GM19025 (cell line): ENCODE results near the gene CPNE5.

Experiments
- ATAC-seq: cut with Tn5 transposase; IDR thresholded peaks from one replicate; pipeline ENCODE4 v1.9.1; 2021; ENCODE audit warnings: mild to moderate bottlenecking, low read depth, moderate library complexity; ENCODE audit not compliant: unreplicated experiment

The CPNE5 gene

DNA sequence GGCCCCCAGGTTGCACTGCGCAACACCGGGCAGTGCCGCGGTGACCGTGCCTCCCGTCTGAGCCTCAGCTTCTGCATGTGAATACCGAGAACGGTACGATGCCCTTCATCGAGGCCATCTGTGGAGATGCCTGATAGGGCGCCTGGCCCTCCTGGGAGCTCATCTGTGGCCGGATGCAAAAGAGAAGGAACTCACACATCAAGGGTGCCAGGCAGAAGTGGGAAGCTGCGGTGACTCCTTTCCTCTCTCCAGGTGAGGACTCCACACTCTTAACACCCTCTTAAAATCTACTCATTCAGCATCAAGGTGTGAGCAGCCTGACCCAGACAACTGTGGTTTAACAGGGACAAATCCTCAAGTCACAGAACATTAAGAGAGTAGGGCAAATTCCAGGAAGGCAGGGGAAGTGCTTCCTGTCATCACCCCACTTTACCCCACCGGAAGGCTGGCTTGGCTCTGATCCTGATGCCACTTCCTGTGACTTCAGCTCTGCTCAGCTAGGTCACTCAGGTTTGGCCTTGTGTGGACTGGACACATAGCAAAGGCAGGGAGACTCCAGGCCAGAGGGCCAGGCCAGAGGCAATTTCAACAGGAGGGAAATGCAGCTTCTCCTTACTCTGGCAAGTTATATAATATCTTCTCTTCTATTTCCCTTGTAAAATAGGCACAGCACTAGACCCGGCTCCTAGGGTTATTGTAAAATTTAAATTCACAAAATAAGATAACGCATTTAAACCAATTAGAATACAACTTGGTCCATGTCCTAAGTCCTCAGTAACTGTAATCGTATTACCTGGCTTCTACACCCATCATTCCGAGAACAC, 69.4 kb downstream of the CPNE5 start:
- no peak for ATAC-seq

DNA sequence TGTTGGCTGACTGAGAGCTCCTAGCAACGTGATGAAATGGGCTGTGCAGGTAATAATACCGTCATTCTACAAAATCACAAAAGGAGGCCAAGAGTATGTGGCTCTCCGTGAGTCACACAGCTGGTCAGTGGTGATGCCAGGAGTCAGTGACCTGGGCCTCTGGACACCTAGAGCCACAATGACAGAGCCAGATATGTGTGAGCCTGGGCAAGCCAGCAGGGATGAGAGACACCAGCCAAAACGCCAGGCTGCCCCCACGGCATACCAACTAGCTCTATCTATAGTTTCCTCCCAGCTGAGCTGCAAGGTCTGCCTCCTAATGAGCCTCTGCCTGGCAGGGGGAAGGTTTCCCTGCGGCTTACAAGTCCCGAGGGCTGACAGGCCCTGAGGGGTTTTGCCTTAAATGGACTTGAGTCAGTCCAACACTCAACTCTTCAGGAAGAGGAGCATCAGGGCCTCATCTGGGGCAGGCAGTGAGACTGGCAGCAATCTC, 70.0 kb downstream of the CPNE5 start:
- ATAC-seq, result no peak

DNA sequence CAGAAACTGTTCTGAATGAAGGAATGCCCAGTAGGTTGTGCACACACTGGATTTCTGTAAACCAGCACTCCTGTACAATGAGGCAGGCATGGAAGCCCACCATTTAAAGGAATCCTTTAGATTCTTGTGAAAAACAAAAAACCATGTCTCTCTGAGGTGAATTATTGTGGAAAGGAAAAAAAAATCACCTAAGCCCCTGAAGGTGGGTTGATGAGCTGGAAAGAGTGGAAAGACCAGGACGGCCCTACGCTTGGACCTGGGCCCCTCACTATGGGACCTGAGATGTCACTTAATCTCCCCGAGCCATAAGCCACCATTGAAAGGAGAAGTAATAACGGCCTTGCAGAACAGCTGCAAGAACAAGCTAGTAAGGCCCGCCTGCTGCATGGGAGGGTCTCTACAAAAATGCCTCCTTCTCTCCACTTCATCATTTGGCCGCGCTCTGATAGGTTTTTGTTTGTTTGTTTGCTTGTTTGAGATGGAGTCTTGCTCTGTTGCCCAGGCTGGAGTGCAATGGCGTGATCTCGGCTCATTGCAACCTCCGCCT, 72.8 kb downstream of the CPNE5 start:
- no peak for ATAC-seq

DNA sequence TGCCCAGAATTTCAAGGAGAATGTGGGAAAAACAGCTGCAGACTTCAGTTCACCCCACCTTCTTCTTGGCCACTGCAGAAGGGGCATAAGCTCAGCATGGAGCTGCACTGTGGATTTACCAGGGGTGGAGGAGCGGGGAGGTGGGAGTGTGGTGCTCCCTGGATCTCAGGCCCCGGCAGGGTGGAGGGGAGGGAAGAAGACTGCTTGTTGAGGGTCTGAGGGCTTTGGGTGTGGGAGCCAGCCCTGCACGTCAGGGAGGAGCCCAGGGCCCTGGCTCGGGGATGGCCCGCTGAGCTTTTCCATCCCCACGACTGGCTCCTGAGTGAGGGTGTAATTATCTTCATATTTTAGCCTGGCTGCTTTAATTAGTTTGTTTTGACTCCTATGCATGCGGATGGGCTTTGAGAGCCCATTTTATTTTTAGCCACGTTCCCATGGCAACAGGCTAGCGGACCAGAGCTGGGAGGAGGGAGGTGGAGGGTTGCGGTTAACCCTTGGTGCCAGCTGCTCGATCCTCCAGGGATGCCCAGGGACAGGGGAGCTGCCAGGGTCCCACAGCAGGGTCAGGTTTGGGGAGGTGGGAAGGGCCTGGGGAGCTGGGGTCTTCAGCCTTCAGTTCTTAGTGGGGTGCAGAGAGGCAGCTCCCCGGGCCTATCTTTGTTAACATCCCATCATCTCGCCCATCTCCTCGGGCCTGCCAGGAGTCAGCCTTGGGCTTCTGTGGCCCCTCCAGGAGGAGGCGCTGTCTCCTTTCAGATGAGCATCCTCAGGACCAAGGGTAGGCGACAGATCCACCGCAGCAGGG, 73.4 kb downstream of the CPNE5 start:
- peak; percentile 62 for ATAC-seq

DNA sequence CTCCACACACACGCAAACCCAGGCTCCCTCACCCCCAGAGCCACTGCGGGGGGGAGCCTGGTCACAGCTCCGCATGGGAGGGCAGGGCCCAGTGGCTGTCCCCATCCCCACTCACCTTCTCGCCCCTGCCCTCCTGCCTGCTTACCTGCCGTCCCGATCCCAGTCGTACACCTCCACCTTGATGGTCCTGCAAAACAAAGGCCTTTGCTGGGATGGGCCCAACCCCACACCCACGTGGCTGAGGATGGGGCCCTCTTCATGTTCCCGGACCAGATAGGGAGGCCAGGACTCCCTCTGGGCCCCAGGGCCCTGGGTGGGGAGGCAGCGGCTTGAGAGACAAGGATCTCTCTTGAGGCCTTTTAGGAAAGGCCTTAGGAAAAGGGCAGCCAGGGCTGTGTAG, 74.1 kb downstream of the CPNE5 start:
- ATAC-seq, result no peak

DNA sequence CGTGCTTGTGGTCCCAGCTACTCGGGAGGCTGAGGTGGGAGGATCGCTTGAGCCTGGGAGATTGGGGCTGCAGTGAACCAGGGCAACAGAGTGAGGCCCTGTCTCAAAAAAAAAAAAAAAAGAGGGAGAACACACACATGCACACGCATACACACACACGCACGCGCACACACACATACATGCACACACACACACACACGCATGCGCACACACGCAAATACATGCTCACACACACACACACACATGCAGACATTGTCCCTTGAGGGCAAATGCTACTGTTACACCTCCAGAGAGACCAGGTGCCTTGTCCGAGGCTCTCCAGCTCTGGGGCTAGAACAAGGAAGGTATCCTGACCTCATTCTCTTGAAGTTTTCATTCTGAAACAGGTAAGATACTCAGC, 77.1 kb downstream of the CPNE5 start:
- no peak for ATAC-seq

DNA sequence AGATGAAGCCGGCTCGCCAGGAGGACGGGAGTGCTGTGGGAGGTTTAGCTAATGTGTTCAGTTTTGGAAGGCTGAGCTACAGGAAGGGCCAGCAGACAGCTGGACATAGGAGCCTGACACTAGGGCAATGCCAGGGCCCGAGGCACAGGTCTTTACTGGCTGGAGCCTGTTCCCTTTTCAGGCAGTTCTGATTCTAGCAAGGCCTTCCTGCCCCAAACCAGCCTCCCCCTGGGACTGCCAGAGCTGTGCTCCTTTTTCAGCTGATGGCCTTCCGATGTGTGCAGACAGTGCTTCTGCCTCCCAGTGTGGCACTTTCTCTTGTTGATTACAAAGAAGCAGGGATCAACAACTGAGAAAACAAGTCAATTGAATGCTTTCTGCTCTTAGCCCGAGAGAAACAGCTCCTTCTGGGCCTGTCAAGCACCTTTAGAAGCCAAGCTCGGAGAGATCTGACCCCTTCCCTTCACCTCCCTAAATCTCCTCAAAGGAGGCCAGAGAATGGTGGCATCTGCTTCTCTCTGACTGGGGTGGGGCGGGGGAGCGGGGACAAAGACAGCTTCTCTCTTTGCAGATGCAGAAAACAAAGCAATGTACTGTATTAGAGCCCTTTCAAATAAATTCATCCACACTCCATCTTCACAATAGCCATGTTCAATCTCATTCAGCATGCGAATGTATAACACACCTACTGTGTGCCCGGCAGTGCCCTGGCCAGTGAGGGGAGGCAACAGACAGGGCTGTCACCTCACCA, 78.4 kb downstream of the CPNE5 start:
- no peak for ATAC-seq

DNA sequence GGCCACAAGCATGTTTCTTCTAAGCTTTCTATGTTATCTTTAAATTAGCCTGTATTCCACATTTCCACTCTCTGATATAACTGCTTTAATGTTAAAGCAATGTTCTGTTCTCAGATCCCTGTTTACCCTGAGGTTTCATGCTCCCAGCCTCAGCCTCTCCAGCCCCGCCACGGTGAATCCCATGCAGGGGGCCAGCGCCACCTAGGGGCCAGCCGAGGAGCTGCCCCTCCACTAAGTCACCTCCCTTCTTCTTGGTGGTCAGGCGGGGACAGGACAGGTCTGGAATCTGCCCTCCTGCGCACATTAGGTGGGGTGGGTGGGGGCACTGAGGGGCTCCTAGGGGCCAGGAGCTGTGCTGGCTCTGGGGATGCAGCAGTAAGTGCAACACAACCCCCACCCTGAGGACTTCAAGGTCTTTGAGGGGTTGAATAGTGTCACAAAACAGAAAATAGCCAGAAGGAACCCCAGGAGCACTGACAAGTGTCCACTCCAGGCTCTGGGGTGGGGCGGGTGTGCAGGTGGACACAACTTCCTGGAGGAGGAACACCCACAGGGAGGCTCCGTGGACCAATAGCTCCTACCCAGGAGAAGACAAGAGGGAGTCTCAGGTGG, 80.0 kb downstream of the CPNE5 start:
- no peak for ATAC-seq

DNA sequence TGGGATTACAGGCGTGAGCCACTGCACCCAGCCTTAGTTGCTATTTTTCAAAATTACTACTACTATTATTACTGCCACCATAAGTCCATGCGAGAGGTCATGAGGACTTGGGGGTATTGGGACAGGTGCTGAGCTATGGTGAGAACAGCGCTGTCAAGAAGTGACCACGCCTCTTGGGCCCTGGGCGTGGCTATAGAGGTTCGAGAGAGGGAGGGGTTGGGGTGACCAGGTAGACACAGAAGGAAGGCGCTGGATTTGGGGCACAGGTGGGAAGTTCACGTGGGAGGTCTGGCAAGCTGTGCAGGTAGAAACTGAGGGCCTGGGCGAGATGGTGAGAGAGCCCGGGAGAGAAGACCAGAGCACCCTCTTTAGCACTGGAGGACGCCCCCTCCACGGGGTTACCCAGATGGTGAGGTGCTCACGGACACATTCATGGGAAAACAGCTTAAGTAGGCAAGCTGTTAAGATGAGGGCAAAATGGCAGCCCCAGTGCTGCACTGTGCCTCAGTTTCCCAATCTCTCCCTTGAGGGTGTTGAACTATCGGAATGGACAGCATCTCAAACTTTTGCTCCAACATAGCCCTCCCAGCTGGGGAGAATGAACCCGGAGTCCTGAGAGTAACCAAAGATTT, 80.6 kb downstream of the CPNE5 start:
- ATAC-seq, result no peak

DNA sequence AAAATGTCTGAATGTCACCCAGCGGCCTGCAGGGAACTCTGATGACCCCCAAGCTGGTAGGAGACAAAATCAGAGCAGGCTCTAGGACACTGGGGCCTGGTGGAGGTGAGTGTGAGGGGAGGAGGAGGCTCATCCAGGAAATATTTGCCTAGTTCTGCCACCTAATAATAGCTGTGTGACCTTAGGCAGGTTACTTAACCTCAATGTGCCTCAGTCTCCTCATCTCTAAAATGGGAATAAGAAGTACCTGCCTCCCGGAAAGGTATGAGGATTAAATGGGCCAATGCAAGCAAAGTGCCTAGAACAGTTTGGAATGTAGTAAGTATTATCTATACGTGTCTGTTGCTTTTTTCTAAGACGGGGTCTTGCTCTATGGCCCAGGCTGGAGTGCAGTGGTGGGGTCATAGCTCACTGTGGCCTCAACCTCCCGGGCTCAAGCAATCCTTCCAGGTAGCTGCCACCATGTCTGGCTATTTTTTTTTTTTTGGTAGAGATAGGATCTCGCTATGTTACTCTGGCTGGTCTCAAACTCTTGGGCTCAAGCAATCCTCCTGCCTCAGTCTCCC, 81.2 kb downstream of the CPNE5 start:
- no peak for ATAC-seq

DNA sequence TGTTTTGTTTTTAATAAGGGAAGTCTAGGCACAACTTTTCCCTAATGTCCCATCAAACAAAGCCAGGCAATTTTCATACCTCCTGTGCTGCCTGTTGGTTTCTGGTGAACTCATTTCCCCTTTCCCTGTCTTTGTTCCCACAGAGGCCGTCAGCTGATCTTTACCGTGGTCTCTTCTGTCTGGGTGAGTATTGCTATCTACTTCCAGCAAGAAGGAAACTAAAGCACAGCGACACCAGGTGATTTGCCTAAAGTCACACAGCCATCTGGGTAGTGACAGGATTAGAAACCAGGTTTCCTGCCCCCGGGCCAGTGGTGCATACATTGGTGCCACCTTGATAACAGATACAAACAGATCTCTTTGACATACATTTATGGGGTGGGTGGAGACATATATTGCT, 82.0 kb downstream of the CPNE5 start:
- no peak for ATAC-seq

DNA sequence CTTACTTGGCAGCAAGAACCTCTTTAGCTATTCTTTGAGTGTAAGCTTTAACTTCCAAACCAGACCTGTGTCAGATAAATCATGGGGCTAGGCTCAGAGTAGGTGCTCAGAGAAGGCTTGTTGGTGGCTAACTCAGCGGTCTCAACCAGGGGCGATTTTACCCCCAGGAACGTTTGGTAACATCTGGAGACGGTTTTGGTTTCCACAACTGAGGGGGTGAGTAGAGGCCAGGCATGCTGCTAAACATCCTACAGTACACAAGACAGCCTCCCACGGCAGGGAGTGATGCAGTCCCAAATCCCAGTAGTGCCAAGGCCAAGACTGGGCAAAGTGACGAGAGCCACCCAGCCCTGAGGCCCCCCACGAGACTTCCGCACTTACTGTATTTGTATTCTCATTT, 82.5 kb downstream of the CPNE5 start:
- ATAC-seq, result no peak

DNA sequence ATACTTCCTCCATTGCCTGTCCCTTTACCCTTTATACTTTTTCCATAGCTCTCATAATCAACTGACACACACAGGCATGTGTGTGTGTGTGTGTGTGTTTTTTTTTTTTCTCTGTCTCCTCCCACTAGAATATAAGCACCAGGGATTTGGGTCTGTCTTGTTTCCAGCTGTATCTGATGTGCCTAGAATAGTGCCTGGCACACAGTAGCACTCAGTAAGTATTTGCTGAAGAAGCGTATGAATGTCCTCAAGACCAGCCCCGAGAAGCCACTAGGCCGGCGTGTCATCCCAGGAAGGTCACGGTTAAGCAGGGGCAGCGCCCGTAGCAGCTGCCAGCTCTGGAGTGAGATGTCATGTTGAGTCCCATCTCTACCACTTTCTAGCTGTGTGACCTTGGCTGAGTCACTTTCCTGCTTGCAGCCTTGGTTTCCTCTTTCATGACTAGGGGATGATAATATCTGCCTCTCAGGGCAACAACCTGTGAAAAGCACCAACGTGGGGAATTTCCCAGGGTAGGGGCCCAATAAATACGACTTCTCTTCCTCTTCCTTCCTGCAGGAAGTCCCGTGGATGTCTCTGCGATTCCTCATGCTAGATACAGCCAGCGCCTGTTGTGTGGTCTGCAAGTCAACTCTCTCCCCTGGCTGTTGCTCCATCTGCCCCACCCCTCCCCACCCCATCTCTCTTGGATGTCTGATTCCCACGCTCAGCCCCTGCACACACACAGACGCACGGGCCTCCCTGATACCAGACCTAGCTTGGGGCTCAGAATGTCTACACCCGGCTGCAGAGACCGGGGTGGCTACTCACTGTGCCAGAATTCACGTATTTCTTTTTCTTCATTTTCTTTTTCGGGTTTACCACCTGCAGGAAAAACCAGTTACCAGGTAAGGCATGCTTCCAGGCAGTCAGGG, 83.6 kb downstream of the CPNE5 start:
- ATAC-seq, result peak; percentile 42

DNA sequence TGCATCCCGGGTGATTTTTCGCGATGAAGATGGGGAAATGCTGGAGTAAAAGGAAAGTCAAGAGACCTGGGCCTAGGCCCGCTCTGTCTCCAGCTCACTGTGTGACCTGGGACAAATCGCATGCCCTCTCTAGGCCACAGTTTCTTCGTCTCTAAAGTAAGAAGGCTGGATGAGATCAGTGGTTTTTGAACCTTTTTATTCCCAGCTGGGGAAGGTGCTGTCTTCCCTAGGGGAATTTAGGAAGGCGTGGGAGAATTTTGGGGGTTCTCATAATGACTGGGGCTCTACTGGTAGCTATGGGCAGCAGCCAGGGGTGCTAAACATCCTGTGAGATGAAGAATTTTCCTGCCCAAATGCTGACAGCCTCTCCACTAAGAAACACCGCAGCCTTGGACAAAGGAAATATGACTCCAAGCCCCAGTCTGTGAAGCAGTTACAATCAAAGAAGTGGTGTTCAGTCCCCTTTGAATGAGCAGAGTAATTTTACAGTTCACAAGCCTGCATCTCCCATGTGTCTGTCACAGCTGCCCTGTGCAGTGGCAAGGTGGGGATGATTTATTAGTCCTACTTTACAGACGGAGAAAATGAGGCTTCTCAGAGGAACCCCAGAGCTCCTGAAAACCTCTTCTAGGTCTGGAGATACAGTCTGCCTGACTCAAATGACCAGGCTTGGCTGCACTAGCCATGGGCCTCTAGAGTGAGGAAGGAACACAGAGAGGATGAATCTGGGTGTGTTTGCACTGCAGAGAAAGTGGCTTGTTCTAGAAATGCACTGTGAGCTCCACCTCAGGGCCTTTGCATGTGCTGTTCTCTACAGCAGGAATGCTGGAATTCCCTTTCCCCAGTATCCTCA, 84.4 kb downstream of the CPNE5 start:
- ATAC-seq, result no peak

DNA sequence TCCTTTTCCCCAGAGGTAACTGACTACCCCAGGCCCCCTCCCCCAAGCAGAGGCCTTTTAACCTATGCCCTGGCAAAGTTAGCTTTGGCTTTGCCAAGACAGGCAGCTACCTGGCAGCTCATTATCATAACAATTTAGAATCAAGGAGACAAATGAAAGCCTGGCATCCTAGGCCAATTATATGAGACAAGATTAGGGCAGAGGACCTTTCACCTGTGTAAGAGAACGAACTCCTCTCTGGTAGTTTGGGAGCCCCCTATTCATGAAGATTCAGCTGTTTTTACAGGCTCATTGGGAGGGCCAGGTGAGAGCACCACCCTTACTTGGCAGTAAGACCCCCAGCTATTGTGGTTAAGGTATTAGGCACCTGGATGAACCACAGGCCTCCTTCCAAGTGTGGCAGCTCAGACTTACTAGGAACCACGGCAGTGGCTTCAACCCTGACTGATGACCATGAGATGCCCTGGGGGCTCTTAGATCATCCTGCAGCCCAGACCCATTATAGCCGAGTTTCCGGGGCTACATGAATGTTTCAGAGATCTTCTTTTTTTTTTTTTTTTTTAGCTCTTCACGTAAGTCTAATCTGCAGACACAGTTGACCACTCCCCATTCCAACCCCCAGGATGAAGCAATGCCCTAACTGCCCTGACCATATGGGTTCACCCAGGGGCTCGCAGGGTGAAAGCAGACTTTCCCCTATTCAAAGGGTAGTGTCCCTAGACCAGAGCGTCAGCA, 85.4 kb downstream of the CPNE5 start:
- no peak for ATAC-seq

DNA sequence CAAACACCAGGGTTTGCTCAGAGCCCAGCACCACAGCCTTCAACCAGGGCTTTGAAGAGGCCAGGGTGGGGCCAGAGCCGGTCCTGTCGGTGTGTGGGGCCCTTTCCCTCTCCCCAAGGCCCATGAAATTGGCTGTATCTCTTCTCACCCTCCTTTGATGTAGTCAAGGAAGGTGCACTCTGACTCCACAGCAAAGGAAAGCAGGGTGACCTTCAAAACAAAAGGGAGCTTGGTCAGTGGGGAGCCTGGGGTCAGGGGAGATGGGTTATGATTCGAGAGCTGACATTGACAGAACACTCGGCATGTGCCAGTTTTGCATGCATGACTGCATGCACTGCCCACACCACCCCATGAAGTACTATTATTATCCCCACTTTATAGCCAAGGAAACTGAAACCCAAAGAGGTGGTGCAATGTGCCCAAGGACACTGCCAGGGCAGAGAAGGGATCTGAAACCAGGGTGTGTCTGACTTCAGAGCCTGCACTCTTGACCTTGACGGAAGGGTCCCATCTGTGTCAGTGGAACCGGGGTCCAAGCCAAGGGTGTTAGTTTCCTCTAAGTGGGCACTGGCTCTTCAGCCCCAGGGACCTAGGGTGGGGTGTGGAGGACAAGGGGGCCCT, 86.2 kb downstream of the CPNE5 start:
- peak; percentile 50 for ATAC-seq
